HG03095 (cell line): ENCODE measurements around the gene RDH5.
"Not testable (repeated sequence)": the region's sequence is repeated elsewhere in the genome, so short reads cannot be mapped to it uniquely, and the experiment has no call there.

Experiments used
- ATAC-seq: cut with Tn5 transposase; IDR thresholded peaks from one replicate; pipeline ENCODE4 v1.9.1; 2021; ENCODE audit warnings: moderate library complexity; ENCODE audit not compliant: unreplicated experiment

RDH5 gene

GRCh38 chr12:55744340-55745030, 24.3 kb downstream of the RDH5 start:
- no peak for ATAC-seq

- ATAC-seq, result no peak
Observed at GRCh38 chr12:55745361-55746173, 25.4 kb downstream of the RDH5 start.

- ATAC-seq, result no peak
Observed at GRCh38 chr12:55746174-55746912, 26.1 kb downstream of the RDH5 start.

- ATAC-seq, result no peak
Observed at GRCh38 chr12:55746913-55747231, 26.7 kb downstream of the RDH5 start.

GRCh38 chr12:55748230-55748993, 28.2 kb downstream of the RDH5 start:
- ATAC-seq, result no peak

- ATAC-seq, result no peak
Observed at GRCh38 chr12:55755246-55755645, 35.1 kb downstream of the RDH5 start.

GRCh38 chr12:55757701-55758100, 37.5 kb downstream of the RDH5 start:
- no peak for ATAC-seq

- ATAC-seq, result not testable (repeated sequence)
Observed at GRCh38 chr12:55758575-55758974, 38.4 kb downstream of the RDH5 start.

GRCh38 chr12:55760663-55761062, 40.5 kb downstream of the RDH5 start:
- no peak for ATAC-seq

- ATAC-seq, result no peak
Observed at GRCh38 chr12:55762646-55763045, 42.5 kb downstream of the RDH5 start.

- no peak for ATAC-seq
Observed at GRCh38 chr12:55765736-55766290, 45.6 kb downstream of the RDH5 start.

- no peak for ATAC-seq
Observed at GRCh38 chr12:55767156-55767555, 47.0 kb downstream of the RDH5 start.

- ATAC-seq, result no peak
Observed at GRCh38 chr12:55771736-55772135, 51.5 kb downstream of the RDH5 start.
